A673 (cell line): ENCODE data around the gene EPHB6. TPM values are rescaled to one million over a fixed set of nuclear protein-coding genes. Genes with fewer than 3 reads are reported as not detected.

ENCODE experiments used
- BruUV-seq: library from RNA; stranded (reverse); fragments of 400-500 nt; replicated peaks from 2 replicates; lab custom pipeline; 2021; lab: Mats Ljungman, UMichigan
- CTCF ChIA-PET: fragments of 300-600 bp; sonication (Branson Sonifier 250); formaldehyde crosslinking; loops from one replicate; lab custom pipeline; 2022; ENCODE audit warnings: antibody characterized with exemption; lab: Charles Lee
- POLR2A ChIA-PET: fragments of 300-600 bp; sonication (Branson Sonifier 250); formaldehyde crosslinking; loops from one replicate; lab custom pipeline; 2022; ENCODE audit warnings: antibody characterized with exemption; ENCODE audit not compliant: low non-redundant PET; lab: Charles Lee
- DNase-seq: peaks from one replicate; pipeline ENCODE4 v3.0.0-alpha.2; 2015; ENCODE audit warnings: low spot score
- H3K27ac ChIP-seq: fragments of 200-600 bp; sonication (generic); 2 replicates; pipeline ENCODE4 v1.5.1; 2016; ENCODE audit warnings: mixed run types, low read depth, mild to moderate bottlenecking, mixed read lengths, antibody characterized with exemption, low read length; ENCODE audit not compliant: poor library complexity, severe bottlenecking
- H3K27me3 ChIP-seq: fragments of 200-600 bp; sonication (generic); replicated peaks from 2 replicates; pipeline ENCODE4 v1.6.1; 2017; ENCODE audit warnings: mixed run types, low read depth, mild to moderate bottlenecking, mixed read lengths, antibody characterized with exemption, low read length; ENCODE audit not compliant: insufficient read depth, poor library complexity
- H3K36me3 ChIP-seq: fragments of 200-600 bp; sonication (generic); 2 replicates; pipeline ENCODE4 v1.6.1; 2016; ENCODE audit warnings: mixed run types, mild to moderate bottlenecking, mixed read lengths, antibody characterized with exemption, low read length; ENCODE audit not compliant: insufficient read depth, poor library complexity, severe bottlenecking
- H3K4me1 ChIP-seq: fragments of 200-600 bp; sonication (generic); 2 replicates; pipeline ENCODE4 v1.6.1; 2017; ENCODE audit warnings: mixed run types, mild to moderate bottlenecking, mixed read lengths, antibody characterized with exemption, low read length; ENCODE audit not compliant: insufficient read depth, poor library complexity, severe bottlenecking
- H3K4me3 ChIP-seq: fragments of 200-600 bp; sonication (generic); 2 replicates; pipeline ENCODE4 v1.5.1; 2016; ENCODE audit warnings: low read depth, mixed run types, mild to moderate bottlenecking, mixed read lengths, low read length; ENCODE audit not compliant: poor library complexity, severe bottlenecking
- H3K9me3 ChIP-seq: fragments of 200-600 bp; sonication (generic); 2 replicates; pipeline ENCODE4 v1.6.1; 2016; ENCODE audit warnings: mixed run types, low read depth, mild to moderate bottlenecking, mixed read lengths, antibody characterized with exemption, low read length; ENCODE audit not compliant: poor library complexity, severe bottlenecking
- EZH2 ChIP-seq: fragments of 200-600 bp; sonication (generic); IDR thresholded peaks from 2 replicates; pipeline ENCODE4 v1.6.1; 2017; ENCODE audit warnings: borderline replicate concordance, low read depth, mild to moderate bottlenecking, mixed read lengths, antibody characterized with exemption, low read length; ENCODE audit not compliant: poor library complexity, severe bottlenecking
- intact Hi-C: fragments of 100-400 bp; cut with micrococcal nuclease; formaldehyde crosslinking; loops from one replicate; pipeline ENCODE4 v1.10.0; 2022; ENCODE audit not compliant: unreplicated experiment
- total RNA-seq: library from RNA; stranded (reverse); gene quantifications from 2 replicates; pipeline ENCODE4 v1.2.3, GENCODE V29; 2021
- TF ChIP-seq, protein P1 (sequence below): fragments of 300-800, 200-600 bp; sonication (generic); conservative IDR thresholded peaks from 2 replicates; pipeline ENCODE4 v1.5.1; 2017; ENCODE audit warnings: low read depth, mild to moderate bottlenecking, antibody characterized with exemption, low read length, moderate library complexity, mixed read lengths

Gene EPHB6
- total RNA-seq, 1 experiment from 2014 or later = 0.49 TPM

DNA sequence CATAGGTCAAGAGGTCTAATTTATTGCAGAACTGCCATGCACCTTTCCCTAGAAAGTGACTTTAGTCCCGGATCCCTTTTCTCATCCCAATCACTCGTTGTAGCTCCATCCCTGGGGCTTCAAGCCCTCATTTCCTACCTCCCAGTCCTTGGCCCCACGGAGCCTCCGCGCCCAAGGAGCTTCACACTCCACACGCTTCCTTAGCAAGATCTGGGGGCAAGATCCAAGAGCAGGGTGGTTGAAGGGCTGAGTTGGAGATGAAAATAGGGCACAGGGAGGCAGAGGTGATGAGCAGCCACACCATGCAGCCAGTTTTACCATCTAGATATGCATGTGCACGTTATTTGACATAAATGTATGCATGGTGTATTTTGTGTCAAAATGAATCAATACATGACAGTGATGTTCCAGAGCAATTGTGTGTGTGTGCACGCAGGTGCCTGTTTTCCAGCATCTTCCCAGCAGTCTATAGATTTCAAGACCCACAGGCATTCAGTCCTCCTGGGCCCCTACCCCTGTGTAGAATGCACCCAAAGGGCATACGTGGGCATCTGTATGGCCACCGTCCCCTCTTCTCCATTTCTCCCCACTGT lies 36.7 kb downstream of the EPHB6 start:
- ChIA-PET POLR2A (no interaction called here), CTCF (no interaction called here)
- BruUV-seq = no TSS peak
- Histone ChIP-seq H3K27ac (no peak overlapping the region), H3K4me3 (no peak overlapping the region), H3K36me3 (no peaks in the 10 kb centered on the region), H3K27me3 (peaks cover 8% of the 10 kb centered on the region), H3K9me3 (no peaks in the 10 kb centered on the region), H3K4me1 (no peaks in the 10 kb centered on the region)
- intact Hi-C loops = no loop called here
- no peak for TF ChIP-seq EZH2
- TF ChIP-seq, protein P1, sequence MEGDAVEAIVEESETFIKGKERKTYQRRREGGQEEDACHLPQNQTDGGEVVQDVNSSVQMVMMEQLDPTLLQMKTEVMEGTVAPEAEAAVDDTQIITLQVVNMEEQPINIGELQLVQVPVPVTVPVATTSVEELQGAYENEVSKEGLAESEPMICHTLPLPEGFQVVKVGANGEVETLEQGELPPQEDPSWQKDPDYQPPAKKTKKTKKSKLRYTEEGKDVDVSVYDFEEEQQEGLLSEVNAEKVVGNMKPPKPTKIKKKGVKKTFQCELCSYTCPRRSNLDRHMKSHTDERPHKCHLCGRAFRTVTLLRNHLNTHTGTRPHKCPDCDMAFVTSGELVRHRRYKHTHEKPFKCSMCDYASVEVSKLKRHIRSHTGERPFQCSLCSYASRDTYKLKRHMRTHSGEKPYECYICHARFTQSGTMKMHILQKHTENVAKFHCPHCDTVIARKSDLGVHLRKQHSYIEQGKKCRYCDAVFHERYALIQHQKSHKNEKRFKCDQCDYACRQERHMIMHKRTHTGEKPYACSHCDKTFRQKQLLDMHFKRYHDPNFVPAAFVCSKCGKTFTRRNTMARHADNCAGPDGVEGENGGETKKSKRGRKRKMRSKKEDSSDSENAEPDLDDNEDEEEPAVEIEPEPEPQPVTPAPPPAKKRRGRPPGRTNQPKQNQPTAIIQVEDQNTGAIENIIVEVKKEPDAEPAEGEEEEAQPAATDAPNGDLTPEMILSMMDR = no peak
- DNase-seq = no peak

DNA sequence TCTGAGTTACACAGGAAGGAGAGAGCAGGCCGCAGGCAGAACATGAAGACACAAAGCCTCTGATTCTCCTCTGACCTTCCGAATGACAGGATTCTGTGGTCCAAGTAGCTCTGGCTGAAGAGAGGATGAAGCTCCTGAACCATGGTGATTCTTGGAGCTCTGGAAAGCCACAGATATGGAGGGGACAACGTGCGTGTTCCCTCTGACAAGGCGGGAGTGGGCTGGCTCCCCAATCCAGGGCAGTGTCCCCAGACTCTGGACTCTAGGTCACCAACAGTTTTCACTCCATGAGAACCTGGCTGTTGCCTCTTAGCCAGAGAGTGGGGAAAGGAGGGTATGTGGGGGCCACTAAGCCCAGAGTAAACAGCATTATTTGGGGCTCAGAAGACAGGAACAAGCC lies 38.1 kb downstream of the EPHB6 start:
- no peak for TF ChIP-seq EZH2
- TF ChIP-seq, protein P1 = no peak
- Histone ChIP-seq H3K4me3 (no peak overlapping the region), H3K36me3 (no peaks in the 10 kb centered on the region), H3K4me1 (no peaks in the 10 kb centered on the region), H3K27me3 (peaks cover 6% of the 10 kb centered on the region), H3K9me3 (no peaks in the 10 kb centered on the region), H3K27ac (no peak overlapping the region)
- BruUV-seq = no TSS peak
- intact Hi-C loops = no loop called here
- DNase-seq = no peak
- CTCF ChIA-PET = no interaction called here
- POLR2A ChIA-PET = no interaction called here

DNA sequence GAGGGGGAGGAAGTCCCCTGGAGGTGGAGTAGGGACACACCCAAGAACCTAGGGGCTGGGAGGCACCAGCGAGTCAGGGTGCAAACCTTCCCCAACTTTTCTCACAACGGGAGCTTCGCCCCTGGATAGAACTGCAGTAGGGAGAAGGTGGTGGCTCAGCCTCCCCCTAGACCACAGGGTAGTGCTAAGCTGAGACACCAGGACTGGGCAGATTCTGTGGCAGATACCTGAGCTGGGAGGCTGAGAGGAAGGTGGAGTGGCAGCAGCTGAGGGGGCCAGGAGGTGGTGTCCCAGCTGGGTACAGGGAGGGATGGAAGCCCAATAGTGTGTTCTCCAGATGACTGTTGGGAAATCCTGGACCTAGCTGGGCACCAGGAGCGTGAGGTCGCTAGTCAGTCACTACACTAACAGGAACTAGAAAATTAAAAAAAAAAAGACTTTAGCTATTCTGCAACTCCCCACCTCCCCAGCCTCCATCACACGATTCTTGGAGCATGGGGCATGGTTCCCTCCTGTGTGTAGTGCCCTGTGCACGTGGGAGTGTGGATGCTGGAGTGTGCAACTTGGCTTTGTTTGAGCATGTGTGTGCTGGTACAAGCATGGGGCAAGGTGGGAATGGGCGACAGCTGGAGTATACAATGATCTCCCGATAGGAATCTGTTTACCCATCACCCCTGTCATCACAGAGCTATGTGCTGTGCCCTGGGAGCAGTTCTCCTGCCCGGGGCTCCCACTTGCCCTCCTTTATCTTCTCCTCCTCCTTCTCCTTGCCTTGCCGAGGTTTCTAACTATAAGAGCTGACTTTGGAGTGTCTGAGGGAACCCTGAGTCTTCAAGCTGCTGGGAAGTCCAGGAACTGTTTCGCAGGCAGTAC lies 39.5 kb downstream of the EPHB6 start:
- H3K36me3 ChIP-seq = no peaks in the 10 kb centered on the region
- H3K27ac ChIP-seq = no peak overlapping the region
- no peak for DNase-seq
- CTCF ChIA-PET = interaction anchor here (0.6 kb wide), 2 partner anchors 133 to 1141 kb away, joined by 3 to 7 read pairs; partner anchors contain the start of gene OR9A2
- POLR2A ChIA-PET = no interaction called here
- no peak for TF ChIP-seq EZH2
- TF ChIP-seq, protein P1 = no peak
- H3K4me3 ChIP-seq = no peak overlapping the region
- H3K9me3 ChIP-seq = no peaks in the 10 kb centered on the region
- BruUV-seq = no TSS peak
- intact Hi-C loops = no loop called here
- no peaks in the 10 kb centered on the region for H3K4me1 ChIP-seq
- peaks cover 6% of the 10 kb centered on the region for H3K27me3 ChIP-seq
